GM12873 (cell line): ENCODE measurements around the gene GLS.

ENCODE experiments used
- CTCF ChIP-seq: IDR thresholded peaks from 2 replicates; pipeline ENCODE4 v1.5.1; 2012; ENCODE audit warnings: low read depth, mild to moderate bottlenecking, moderate library complexity, low read length, control low read depth; ENCODE audit not compliant: insufficient read depth; ENCODE audit errors: missing control alignments

Gene GLS

GRCh38 chr2:190974629-190975361 is 94.2 kb downstream of the GLS start:
- no peak for TF ChIP-seq CTCF

GRCh38 chr2:190976521-190976920 is 95.9 kb downstream of the GLS start:
- TF ChIP-seq CTCF = no peak

GRCh38 chr2:190977505-190977904 is 96.9 kb downstream of the GLS start:
- no peak for TF ChIP-seq CTCF

GRCh38 chr2:190978389-190979053 is 97.9 kb downstream of the GLS start:
- TF ChIP-seq CTCF = no peak

- no peak for TF ChIP-seq CTCF
Observed at GRCh38 chr2:190979906-190980629, 99.4 kb downstream of the GLS start.

- TF ChIP-seq CTCF = no peak
Observed at GRCh38 chr2:190980630-190981209, 100.1 kb downstream of the GLS start.

GRCh38 chr2:190981333-190981732 is 100.7 kb downstream of the GLS start:
- TF ChIP-seq CTCF = no peak
